Cardiac atrium fibroblast (primary cell): ENCODE data around the gene E2F6. TPM values are rescaled to one million over a fixed set of nuclear protein-coding genes. Genes with fewer than 3 reads are reported as not detected.

ENCODE experiments used
- total RNA-seq: library from RNA; depleted of rRNA; stranded (reverse); fragments of >200 nt; gene quantifications from 2 replicates; pipeline ENCODE4 v1.2.3, GENCODE V29; 2015

E2F6 gene
- 5.5 and 6.7 TPM in 2 replicates for total RNA-seq

DNA sequence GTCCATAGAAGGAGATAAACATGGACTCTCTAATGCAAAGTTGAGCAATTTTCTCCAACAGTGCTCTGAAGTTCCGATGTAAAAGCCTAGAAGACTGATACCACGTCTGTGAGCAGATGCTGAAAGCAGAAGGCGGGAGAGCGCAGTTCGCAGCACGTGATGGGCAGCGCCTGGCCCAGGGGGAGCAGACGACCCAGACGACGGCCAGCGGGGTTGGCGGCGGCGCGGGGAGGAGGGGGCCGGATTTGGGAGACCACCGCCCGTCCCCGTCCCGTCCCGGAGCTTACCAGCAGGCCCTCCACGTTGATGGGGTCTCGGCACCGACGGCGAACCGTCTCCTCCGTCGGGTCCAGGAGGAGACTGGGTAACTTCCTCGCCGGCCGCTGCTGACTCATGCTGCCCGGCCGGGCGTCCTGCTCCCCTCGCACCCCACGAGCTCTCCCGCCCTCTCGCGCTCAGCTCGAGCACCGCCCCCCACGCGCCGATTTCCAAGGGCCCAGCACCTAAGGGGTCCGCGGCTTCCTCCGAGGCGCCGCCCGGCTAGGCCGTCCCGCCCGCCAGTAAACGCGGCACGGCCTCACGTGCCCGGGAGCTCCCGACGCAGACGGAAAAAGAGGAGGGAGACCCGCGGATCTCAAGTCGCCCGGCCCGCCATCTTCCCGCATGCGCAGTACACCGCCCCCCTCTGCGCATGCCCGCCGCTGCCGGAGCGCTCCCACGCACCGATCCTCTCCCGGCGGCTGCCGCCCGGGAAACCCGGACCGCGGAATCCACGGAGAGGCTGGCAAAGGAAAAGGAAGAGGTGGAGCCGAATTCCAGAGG is at the start of gene E2F6:
Gene E2F6 (minus strand): TSS at position 677 of the 822 bp plus-strand sequence. CDS start 282 bp downstream, at position 395.

Other genes with a start within 250 kb of the E2F6 start
- gene ROCK2, start 121.5 kb downstream of the E2F6 start, total RNA-seq: 21.1 and 28.5 TPM in 2 replicates
- 0.18 and 1.3 TPM in 2 replicates for gene GREB1, start 67.9 kb upstream of the E2F6 start, total RNA-seq
- gene NTSR2, start 204.0 kb upstream of the E2F6 start, total RNA-seq: not detected in 2 replicates